ENCODE data around the gene PTPRT.

- TF ChIP-seq CTCF (IDR thresholded peaks at IDR 0.05) (no peak), POLR2A (IDR thresholded peaks at IDR 0.05) (no peak)
These were observed 333.8 kb downstream of the PTPRT start for GRCh38 chr20:42855896-42856295.

Measured in Peyer's patch (tissue), 4 donors.